ENCODE data around the gene TOPAZ1. TPM values are rescaled to one million over a fixed set of nuclear protein-coding genes. Genes with fewer than 3 reads are reported as not detected.
A peak's percentile ranks its signal among the peaks of the same experiment; 100 is the strongest.

Gene TOPAZ1
- total and polyA plus RNA-seq, 2 of the 8 experiments (the other 6 are each of a cell fraction or from before 2014, with no cell fraction given) = not detected

- Histone ChIP-seq H3K4me1 (replicated peaks in 1 of 4; ENCODE audit: control insufficient read depth in 3 of 4, insufficient read depth in 4 of 4, low read length in 3 of 4) (peaks cover 0 to 6% (median 3%) of the 10 kb centered on the region in 4 experiments; a peak in 4 of 7 replicates), H3K27ac (ENCODE audit: low read depth, low read length) (0 out of 2 replicates have a peak overlapping the region, but pooled peaks have one; percentile 95), H3K4me2 (ENCODE audit: insufficient read depth in 1 of 2, low read depth in 2 of 2, low read length in 2 of 2) (peak overlapping the region; percentile 70), H3K9me3 (ENCODE audit: insufficient read depth in 2 of 2, low read depth in 1 of 2, low read length in 1 of 2) (no peaks in the 10 kb centered on the region), H2BK5ac (ENCODE audit: low read depth, low read length) (no peak overlapping the region), H2AK5ac (ENCODE audit: low read depth, low read length) (no peak overlapping the region), H3K4ac (replicated peaks; ENCODE audit: insufficient read length, low read depth, low read length) (no peak overlapping the region), H2BK12ac (ENCODE audit: low read depth, low read length) (no peak overlapping the region), H3K14ac (ENCODE audit: insufficient read length) (no peak overlapping the region), H3K36me3 (ENCODE audit: control insufficient read depth in 2 of 4, insufficient read depth in 4 of 4, low read length in 3 of 4) (peaks cover 0 to 3% (median 0%) of the 10 kb centered on the region in 4 experiments; a peak in 1 of 8 replicates), H2AFZ (ENCODE audit: low read length) (no peak overlapping the region), H3K27me3 (replicated peaks in 1 of 4; ENCODE audit: control insufficient read depth in 3 of 4, extremely low read depth in 1 of 4, insufficient read depth in 3 of 4, low read length in 3 of 4) (no peaks in the 10 kb centered on the region), H3K4me3 (ENCODE audit: extremely low read depth in 1 of 4, insufficient read depth in 2 of 4, low read depth in 3 of 4, low read length in 4 of 4) (peak overlapping the region; percentile 58 to 80 (median 71)), H2BK120ac (replicated peaks; ENCODE audit: low read depth, low read length) (no peak overlapping the region), H4K5ac (ENCODE audit: insufficient read length, low read depth, low read length) (peak overlapping the region; percentile 39), H3K23me2 (ENCODE audit: low read depth, low read length) (no peaks in the 10 kb centered on the region), H3K18ac (ENCODE audit: extremely low read depth, low read length) (no peak overlapping the region), H4K8ac (ENCODE audit: extremely low read depth, insufficient read depth, low read length) (no peak overlapping the region), H4K20me1 (replicated peaks in 1 of 2; ENCODE audit: control insufficient read depth in 1 of 2, insufficient read depth in 2 of 2, low read length in 2 of 2) (no peaks in the 10 kb centered on the region), H3K9ac (replicated peaks in 1 of 4; ENCODE audit: extremely low read depth in 1 of 4, low read depth in 3 of 4, low read length in 3 of 4) (peak overlapping the region in 2 of 4 experiments; percentile 92; a peak in 5 of 7 replicates), H3K79me2 (ENCODE audit: control insufficient read depth in 1 of 2, insufficient read depth in 2 of 2, low read length in 2 of 2) (peaks cover 0 to 28% of the 10 kb centered on the region in 2 experiments; a peak in 3 of 4 replicates), H4K91ac (replicated peaks; ENCODE audit: insufficient read length, low read length) (no peak overlapping the region), H2BK15ac (ENCODE audit: low read length) (no peak overlapping the region), H2BK20ac (ENCODE audit: low read length) (no peak overlapping the region), H3K56ac (replicated peaks; ENCODE audit: insufficient read length, low read depth, low read length) (no peak overlapping the region), H3K79me1 (ENCODE audit: low read depth, low read length) (no peaks in the 10 kb centered on the region), H3K23ac (ENCODE audit: insufficient read length) (no peak overlapping the region)
- CTCF ChIA-PET (ENCODE audit: partially characterized antibody) = interaction anchor here (0.6 to 5.5 kb wide), 3 partner anchors 15 to 135 kb away, joined by 3 to 20 read pairs (median 4); no protein-coding TSS in a partner anchor
- POLR2A ChIA-PET (ENCODE audit: partially characterized antibody) = interaction anchor here (0.7 to 2.0 kb wide), 10 partner anchors 20 to 422 kb away, joined by 3 to 7 read pairs (median 3); partner anchors contain the start of genes KIAA1143 and KIF15
- 53% methylated on average over 11 of the region's 11 CpGs; no CpG with 5 or more reads in 1 of the 2 experiments for WGBS, 2 experiments (ENCODE audit: extremely low coverage in 1 of 2, insufficient coverage in 1 of 2, insufficient read length in 1 of 2, insufficient replicate concordance in 2 of 2, low coverage in 1 of 2, low lambda C conversion rate in 2 of 2, missing lambda C conversion rate in 1 of 2)
- DNase-seq (ENCODE audit: low read depth in 1 of 2, low spot score in 2 of 2) = no peak
- FAIRE-seq = no peak
- TF ChIP-seq POLR2A (IDR thresholded peaks at IDR 0.05; ENCODE audit: control extremely low read depth in 1 of 2, low read depth in 2 of 2, low read length in 2 of 2) = no peak
- no peak for TF ChIP-seq TAF1 (IDR thresholded peaks at IDR 0.05; ENCODE audit: low read depth, low read length)
- TF ChIP-seq RBBP5 (IDR thresholded peaks at IDR 0.05; ENCODE audit: borderline replicate concordance, low read depth, low read length) = no peak
These were observed 97.7 kb downstream of the TOPAZ1 start for GRCh38 chr3:44339181-44340057.

All from H1 (cell line).